ENCODE results near the gene OPRD1. TPM values are rescaled to one million over a fixed set of nuclear protein-coding genes. Genes with fewer than 3 reads are reported as not detected.

OPRD1 gene
- total and polyA plus RNA-seq, 2 experiments from 2014 or later: 0.07 to 0.08 TPM

- no peak for DNase-seq (ENCODE audit: low spot score)
- H3K27ac ChIP-seq: peak overlapping the region; percentile 58
- 43% methylated on average over 10 of the region's 10 CpGs for WGBS (ENCODE audit: low lambda C conversion rate, missing lambda C conversion rate)
These were observed 101.8 kb downstream of the OPRD1 start for GRCh38 chr1:28913786-28914227.

GRCh38 chr1:28914228-28915030, 102.5 kb downstream of the OPRD1 start, which contains the start of gene EPB41:
EPB41 (plus strand) TSS chr1:28914569; CDS start chr1:28987438, 72,869 bp downstream.
- WGBS (ENCODE audit: low lambda C conversion rate, missing lambda C conversion rate): under 1% methylated on average over 39 of the region's 95 CpGs
- H3K4me2 ChIP-seq: peak within 1 kb of the TSS; percentile 91
- H3K4me3 ChIP-seq: peak within 1 kb of the TSS; percentile 42
- peak; percentile 96 for DNase-seq (ENCODE audit: low spot score)
- peak within 1 kb of the TSS; percentile 55 for H2AFZ ChIP-seq
- peaks cover 37% of the 10 kb centered on the region for H3K79me2 ChIP-seq
- H3K36me3 ChIP-seq (replicated peaks; ENCODE audit: insufficient read depth, low read depth): no peaks in the 10 kb centered on the region
- no peak for TF ChIP-seq EZH2phosphoT487 (IDR thresholded peaks at IDR 0.05; ENCODE audit: low read depth, severe bottlenecking, unreplicated experiment)
- no peak for TF ChIP-seq EZH2 (IDR thresholded peaks at IDR 0.05; ENCODE audit: borderline replicate concordance)
- no peak for TF ChIP-seq CTCF (IDR thresholded peaks at IDR 0.05; ENCODE audit: poor library complexity)
- H4K20me1 ChIP-seq (ENCODE audit: insufficient read depth, poor library complexity, severe bottlenecking): peaks cover 12% of the 10 kb centered on the region
- H3K27me3 ChIP-seq: no peaks in the 10 kb centered on the region
- no peaks in the 10 kb centered on the region for H3K9me3 ChIP-seq (ENCODE audit: low read depth)
- no peaks in the 10 kb centered on the region for H3K4me1 ChIP-seq (ENCODE audit: insufficient read depth)
- H3K27ac ChIP-seq: peak within 1 kb of the TSS; percentile 78
- H3K9me2 ChIP-seq (replicated peaks; ENCODE audit: insufficient read depth): no peaks in the 10 kb centered on the region

More at GRCh38 chr1:28913786-28914227, 101.8 kb downstream of the OPRD1 start:
- H3K79me2 ChIP-seq: peaks cover 31% of the 10 kb centered on the region
- no peaks in the 10 kb centered on the region for H3K27me3 ChIP-seq
- no peak overlapping the region for H3K4me3 ChIP-seq
- peak overlapping the region; percentile 55 for H2AFZ ChIP-seq
- H3K36me3 ChIP-seq (replicated peaks; ENCODE audit: insufficient read depth, low read depth): no peaks in the 10 kb centered on the region
- peaks cover 12% of the 10 kb centered on the region for H4K20me1 ChIP-seq (ENCODE audit: insufficient read depth, poor library complexity, severe bottlenecking)
- no peaks in the 10 kb centered on the region for H3K4me1 ChIP-seq (ENCODE audit: insufficient read depth)
- no peak for TF ChIP-seq EZH2 (IDR thresholded peaks at IDR 0.05; ENCODE audit: borderline replicate concordance)
- no peak for TF ChIP-seq EZH2phosphoT487 (IDR thresholded peaks at IDR 0.05; ENCODE audit: low read depth, severe bottlenecking, unreplicated experiment)
- TF ChIP-seq CTCF (IDR thresholded peaks at IDR 0.05; ENCODE audit: poor library complexity): no peak
- H3K9me2 ChIP-seq (replicated peaks; ENCODE audit: insufficient read depth): no peaks in the 10 kb centered on the region
- no peaks in the 10 kb centered on the region for H3K9me3 ChIP-seq (ENCODE audit: low read depth)
- peak overlapping the region; percentile 91 for H3K4me2 ChIP-seq

- no peak for TF ChIP-seq EZH2phosphoT487 (IDR thresholded peaks at IDR 0.05; ENCODE audit: low read depth, severe bottlenecking, unreplicated experiment)
- no peak for TF ChIP-seq EZH2 (IDR thresholded peaks at IDR 0.05; ENCODE audit: borderline replicate concordance)
- TF ChIP-seq CTCF (IDR thresholded peaks at IDR 0.05; ENCODE audit: poor library complexity): no peak
- Histone ChIP-seq H3K4me2 (peak overlapping the region; percentile 91), H3K9me3 (ENCODE audit: low read depth) (no peaks in the 10 kb centered on the region), H3K4me3 (peak overlapping the region; percentile 42), H4K20me1 (ENCODE audit: insufficient read depth, poor library complexity, severe bottlenecking) (peaks cover 17% of the 10 kb centered on the region), H3K36me3 (replicated peaks; ENCODE audit: insufficient read depth, low read depth) (no peaks in the 10 kb centered on the region), H3K4me1 (ENCODE audit: insufficient read depth) (no peaks in the 10 kb centered on the region), H3K79me2 (peaks cover 46% of the 10 kb centered on the region), H3K9me2 (replicated peaks; ENCODE audit: insufficient read depth) (no peaks in the 10 kb centered on the region), H3K27me3 (no peaks in the 10 kb centered on the region), H3K27ac (peak overlapping the region; percentile 78), H2AFZ (peak overlapping the region; percentile 47)
- WGBS (ENCODE audit: low lambda C conversion rate, missing lambda C conversion rate): 2% methylated on average over 28 of the region's 32 CpGs
- peak; percentile 64 for DNase-seq (ENCODE audit: low spot score)
These were observed 103.3 kb downstream of the OPRD1 start for GRCh38 chr1:28915031-28915895.
